ENCODE results near the gene DUSP14.
"Not testable (repeated sequence)": the region's sequence is repeated elsewhere in the genome, so short reads cannot be mapped to it uniquely, and the experiment has no call there.

DUSP14 gene, protein sequence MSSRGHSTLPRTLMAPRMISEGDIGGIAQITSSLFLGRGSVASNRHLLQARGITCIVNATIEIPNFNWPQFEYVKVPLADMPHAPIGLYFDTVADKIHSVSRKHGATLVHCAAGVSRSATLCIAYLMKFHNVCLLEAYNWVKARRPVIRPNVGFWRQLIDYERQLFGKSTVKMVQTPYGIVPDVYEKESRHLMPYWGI

DNA sequence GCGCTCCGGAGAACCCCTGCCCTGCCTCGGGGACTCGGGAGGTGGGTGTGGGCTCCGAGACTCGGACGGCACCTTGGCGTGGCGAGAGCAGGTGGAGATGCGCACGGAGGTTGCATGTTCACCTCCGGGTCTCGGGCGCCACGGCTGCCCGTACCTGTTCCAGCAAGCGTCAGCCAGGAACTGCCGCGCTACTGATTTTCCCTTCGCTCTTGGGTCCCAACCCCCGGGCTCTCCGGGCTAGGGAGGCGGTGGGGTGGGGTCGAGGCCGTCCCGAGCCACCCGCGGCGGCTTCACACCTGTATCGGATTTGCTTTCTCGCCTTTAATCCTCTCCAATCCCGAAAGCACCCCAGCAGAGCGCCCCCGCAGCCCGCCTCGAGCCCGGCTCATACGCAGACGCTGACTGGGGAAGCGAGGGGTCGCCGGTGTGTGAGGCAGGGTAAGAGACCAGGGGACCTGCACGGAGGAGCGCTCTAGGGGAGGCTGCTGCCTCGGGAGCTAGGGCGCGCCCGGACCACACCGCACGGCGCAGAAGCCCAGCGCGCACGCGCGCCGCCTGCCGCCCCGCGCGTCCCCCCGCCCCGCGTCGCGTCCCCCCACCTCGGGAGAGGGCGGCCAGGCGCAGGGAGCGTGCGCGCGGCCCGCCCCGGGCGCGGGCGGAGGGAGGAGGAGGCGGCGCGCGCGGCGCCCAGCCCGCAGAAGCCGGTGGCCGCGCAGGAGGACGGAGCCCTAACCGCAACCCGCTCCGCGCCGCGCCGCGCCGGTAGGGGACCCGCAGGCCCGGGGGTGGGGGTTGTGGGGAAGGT lies at the start of gene DUSP14:
Gene DUSP14, plus strand, starts transcription at position 695 of the 805 bp plus-strand sequence. CDS start 22,382 bp downstream, outside the sequence.
- DNase-seq (ENCODE audit: low read depth in 2 of 2), result peak; percentile 57 to 61

DNA sequence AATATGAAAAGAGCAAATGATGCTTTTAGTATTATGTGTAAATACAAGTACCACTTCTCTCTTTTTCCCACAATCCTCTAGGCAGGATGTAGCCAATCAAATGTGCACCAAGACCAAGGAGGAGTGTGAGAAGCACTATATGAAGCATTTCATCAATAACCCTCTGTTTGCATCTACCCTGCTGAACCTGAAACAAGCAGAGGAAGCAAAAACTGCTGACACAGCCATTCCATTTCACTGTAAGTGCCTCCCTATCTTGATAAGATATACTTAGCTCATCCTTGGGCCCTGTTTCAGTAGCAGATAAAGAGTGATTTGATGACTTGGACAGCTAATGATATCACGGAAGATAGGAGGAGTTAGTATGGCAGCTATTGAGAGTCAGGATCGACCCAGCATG lies 49.3 kb upstream of the DUSP14 start:
- no peak for DNase-seq (ENCODE audit: low read depth in 2 of 2)

DNA sequence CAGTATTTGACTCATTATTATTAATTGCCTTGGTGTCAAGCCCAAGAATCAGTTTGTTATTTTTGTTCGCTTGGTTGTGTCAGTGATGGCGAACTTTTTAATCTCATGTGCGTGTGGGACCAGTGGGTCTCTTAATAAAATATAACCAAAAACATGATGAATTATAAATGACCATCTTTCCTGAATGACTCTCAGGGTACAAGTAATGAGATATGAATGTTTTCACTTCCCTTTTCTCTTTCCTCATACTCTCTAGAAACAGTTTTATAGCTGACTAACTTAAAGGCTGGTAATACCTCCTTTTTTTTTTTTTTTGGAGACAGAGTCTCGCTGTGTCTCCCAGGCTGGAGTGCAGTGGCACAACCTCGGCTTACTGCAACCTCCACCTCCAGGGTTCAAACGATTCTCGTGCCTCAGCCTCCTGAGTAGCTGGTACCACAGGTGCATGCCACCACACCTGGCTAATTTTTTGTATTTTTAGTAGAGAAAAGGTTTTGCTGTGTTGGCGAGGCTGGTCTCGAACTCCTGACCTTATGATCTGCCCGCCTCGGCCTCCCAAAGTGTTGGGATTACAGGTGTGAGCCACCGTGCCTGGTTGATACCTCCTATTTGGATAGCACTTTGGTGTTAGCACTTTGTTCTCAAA lies 48.2 kb upstream of the DUSP14 start:
- DNase-seq (ENCODE audit: low read depth in 2 of 2), result not testable (repeated sequence)

DNA sequence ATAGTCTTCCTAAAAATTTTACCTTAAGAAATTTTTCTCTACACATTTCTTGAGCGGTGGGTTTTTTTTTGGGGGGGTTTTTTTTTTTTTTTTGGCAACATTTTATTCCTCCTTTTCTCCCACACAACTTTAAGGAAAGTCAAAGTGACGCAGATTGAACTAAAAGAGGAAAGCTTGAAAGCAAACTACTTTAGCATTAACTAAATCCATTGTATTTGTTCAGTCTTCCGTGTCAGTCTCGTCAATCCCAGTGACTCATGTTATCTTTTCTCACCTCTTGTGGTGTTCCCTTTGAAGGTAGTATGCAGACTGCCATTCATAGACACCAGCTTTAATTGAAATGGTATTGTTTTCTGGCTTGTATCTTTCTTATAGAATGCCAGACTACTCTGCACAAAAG lies 43.7 kb upstream of the DUSP14 start:
- no peak for DNase-seq (ENCODE audit: low read depth in 2 of 2)

DNA sequence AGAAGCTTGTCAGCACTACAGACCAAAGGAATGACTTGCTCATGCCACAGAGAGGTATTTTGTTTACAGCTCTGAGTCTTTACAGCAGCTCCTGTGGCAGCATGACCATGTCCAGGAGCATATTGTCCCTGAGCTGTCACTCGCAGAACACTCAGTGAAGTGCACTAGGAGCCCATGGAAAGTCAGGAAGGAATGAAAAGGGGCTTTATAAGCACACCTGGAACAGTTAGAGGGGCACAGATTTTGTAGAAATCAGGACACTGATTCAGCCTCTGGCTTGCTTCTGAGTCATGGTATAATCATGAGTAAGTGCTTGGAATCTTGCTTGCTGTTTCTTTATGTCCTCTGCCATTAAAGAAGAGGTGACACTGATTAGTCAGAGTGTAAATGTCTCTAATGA lies 42.0 kb upstream of the DUSP14 start:
- no peak for DNase-seq (ENCODE audit: low read depth in 2 of 2)

DNA sequence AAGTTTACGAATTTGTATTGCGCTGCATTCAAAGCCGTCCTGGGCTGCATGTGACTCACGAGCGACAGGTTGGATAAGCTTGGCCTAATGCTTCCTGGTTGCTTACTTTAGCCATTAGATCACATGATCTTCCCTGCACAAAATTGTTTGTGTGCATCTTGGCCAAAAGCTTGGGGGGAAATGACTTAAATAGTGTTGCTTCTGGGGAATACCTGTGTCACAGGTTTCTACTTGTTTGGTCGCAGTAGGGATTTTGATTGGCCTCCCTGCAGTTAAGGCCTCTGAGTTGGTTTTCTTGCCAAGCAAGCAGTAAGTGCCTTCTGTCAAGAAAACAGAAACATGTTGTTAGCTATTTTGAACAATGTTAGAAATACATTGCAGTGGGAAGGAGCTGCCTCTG lies 39.6 kb upstream of the DUSP14 start:
- no peak for DNase-seq (ENCODE audit: low read depth in 2 of 2)

DNA sequence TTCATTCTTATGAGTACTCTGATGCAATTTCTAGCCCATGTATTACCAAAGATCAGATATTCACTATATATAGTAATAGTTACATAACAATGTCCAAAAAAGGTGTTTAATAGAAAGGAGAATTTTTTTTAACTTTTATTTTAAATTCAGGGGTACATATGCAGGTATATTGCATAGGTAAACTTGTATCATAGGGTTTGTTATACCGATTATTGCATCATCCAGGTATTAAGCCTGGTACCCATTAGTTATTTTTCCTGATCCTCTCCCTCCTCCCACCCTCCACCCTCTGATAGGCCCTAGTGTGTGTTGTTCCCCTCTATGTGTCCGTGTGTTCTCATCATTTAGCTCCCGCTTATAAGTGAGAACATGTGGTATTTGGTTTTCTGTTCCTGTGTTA lies 31.9 kb upstream of the DUSP14 start:
- DNase-seq (ENCODE audit: low read depth in 2 of 2), result not testable (repeated sequence)

DNA sequence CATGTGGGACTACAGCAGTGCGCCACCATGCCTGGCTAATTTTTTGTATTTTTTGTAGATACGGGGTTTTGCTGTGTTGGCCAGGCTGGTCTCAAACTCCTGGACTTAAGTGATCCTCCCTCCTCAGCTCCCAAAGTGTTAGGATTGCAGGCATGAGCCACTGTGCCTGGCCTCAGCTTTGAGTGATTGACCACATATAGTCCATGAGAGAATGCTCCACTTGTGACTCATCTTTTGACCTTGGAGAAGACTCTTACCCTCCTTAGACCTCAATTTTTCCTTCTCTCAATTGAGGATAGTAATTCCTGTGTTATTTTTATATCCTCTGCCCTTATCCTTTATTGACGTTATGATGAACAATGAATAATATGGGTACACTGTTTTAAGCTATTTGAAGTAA lies 30.9 kb upstream of the DUSP14 start:
- DNase-seq (ENCODE audit: low read depth in 2 of 2), result no peak

DNA sequence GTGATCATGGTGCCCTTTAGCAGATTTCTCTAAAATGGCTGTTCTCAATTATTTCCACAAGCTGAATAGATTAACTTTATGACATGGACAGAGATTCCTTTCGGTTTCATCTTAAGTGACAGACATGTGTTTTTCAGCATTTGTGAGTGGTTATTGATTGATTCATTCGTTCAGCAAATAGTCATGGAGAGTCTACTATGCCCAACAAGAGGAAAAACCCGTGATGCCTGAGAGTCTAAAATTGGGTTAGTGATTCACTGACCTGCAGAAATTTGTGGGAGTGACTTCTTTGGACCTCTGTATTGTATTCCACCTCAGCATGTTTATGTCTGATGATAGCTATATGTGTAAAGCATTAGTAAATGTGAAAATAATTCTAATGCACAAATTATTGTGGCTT lies 28.0 kb upstream of the DUSP14 start:
- DNase-seq (ENCODE audit: low read depth in 2 of 2), result no peak

DNA sequence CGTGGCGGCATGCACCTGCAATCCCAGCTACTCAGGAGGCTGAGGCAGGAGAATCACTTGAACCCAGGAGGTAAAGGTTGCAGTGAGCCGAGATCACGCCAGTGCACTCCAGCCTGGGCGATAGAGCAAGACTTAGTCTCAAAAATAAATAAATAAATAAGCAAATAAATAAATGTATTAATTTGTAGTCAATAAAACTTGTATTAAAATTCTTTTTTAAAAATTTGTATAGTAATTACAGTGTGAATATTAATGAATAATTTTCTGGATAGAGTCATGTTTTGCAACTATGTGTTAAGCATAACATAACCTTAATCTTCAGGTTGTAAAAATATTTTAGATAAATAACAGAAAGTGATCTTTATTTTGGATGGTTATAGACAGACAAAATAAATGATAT lies 27.2 kb upstream of the DUSP14 start:
- no peak for DNase-seq (ENCODE audit: low read depth in 2 of 2)

DNA sequence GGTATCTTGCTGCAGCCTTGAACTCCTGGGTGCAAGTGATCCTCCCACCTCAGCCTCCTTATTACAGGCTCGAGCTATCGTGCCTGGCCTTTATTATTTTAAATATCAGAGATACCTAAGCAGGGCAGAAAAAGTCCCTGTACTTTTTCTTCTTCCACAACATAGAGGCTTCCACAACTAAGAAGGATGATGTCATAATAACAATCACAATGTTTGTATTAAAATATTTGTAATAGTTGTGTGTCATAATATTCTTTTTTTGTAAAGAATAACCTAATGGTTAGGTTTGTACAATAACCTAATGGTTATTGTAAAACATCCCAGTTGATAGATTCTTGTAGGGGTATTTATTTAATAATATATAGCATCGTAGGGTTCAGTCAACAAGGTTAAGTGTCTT lies 26.7 kb upstream of the DUSP14 start:
- no peak for DNase-seq (ENCODE audit: low read depth in 2 of 2)

DNA sequence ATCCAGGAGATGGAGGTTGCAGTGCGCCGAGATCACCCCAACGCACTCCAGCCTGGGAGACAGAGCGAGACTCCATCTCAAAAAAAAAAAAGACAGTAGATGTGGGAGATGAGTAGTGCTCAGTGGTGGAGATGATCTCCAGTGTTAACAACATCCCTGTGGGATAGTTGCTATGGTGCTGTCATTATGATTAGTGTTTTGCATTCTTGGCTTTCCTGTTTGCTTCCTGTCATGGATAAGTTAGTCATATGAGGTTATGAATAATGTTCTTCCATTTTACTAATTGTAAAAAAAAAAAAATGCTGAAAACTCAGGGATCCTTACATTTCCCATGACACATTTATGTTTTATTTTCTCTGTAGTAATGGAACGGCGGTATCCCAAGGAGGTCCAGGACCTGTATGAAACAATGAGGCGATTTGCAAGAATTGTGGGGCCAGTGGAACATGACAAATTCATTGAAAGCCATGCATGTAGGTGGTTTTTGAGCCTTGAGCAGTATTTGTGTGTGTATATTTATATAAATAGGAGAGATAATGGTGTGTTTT lies 24.5 kb upstream of the DUSP14 start:
- DNase-seq (ENCODE audit: low read depth in 2 of 2), result no peak

DNA sequence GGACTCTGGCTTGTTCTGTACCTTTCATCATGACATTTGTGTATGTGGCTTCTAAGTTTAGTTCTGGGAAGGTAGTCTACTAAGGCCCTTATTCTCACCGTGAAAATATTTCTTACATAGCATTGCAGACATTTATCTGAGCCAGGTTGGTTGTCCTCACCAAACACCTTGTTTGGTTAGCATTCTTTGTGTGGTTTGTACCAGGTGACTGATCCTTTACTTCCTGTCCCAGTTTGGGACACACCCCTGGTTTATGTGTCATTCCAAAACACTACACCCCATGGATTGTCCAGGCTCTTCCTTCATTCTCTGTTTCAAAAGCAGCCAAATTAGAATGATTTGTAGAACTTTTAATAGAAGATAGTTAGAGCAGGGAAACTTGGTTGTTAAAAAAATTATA lies 23.2 kb upstream of the DUSP14 start:
- no peak for DNase-seq (ENCODE audit: low read depth in 2 of 2)

DNA sequence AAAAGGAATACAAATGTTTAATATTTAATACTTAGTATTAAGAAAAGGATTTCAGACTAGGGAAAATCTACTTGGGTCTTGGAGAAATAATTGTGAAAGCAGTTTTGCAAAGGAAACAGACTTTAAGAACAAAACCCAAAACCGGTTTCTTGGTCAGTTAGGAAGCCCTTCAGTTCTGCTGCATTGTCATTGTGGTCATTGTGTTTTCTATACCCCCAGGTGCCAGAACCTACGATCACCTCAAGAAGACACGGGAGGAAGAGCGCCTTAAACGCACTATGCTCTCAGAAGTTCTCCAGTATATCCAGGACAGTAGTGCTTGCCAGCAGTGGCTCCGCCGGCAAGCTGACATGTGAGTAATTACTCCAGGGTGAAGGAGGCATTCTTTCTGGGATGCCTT lies 19.5 kb upstream of the DUSP14 start:
- DNase-seq (ENCODE audit: low read depth in 2 of 2), result no peak

DNA sequence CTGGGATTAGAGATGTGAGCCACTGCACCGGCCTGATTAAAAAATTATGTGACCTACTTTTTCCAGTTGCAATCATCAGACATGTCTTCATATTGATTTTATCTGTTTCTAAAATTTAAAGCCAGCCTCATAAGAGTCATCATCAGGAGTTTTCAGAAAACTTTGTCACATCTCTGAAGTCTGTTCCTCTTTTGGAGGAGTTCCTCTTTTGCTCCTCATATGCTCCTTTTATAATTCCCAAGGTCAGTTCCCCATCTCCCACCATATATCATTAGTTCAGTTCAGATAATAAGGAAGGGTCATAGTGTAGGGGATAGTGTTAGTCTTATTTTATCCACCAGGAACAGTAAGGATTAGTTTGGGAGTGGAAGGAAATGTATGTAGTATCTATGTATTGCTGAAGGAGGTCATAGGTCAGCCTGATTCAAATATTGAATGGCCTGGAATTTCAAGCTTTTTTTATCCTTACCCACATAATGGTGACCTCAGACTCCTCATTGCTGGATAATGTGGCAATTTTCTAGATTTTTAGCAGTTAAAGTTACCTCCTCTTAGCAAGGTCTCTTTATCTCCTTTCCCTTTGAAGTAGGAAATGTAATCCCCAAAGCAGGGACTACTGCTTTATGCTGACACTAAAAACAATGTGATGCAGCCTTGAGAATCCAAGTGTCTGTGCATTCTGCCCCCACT lies 13.8 kb upstream of the DUSP14 start:
- no peak for DNase-seq (ENCODE audit: low read depth in 2 of 2)

DNA sequence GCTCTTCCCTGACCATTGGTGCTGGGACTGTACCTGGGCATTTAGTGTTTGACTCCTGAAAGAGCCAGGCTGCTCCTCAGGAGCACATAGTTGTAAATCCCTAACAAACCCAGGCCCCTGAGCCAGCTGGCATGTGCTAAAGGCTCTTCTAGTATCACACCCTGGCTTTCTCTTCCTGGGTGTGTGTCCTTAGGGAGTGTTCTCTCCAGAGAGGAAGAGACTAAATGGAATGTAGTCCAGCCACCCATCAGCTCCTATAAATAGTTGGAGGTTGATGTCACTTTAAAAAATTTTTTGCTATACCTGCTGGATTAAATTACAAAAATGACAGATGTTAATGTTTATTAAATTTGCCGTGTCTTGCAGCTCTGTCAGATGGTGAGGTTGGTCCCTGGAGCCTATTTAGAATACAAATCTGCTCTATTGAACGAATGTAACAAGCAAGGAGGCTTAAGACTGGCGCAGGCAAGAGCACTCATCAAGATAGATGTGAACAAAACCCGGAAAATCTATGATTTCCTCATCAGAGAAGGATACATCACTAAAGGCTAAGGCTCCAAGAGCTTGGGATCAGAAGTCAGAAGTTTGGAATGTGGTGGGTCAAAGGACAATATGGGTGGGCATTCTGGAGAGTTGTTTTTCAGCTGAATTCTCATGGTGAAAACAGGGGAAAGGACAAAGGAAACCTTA lies 13.1 kb upstream of the DUSP14 start:
- no peak for DNase-seq (ENCODE audit: low read depth in 2 of 2)

DNA sequence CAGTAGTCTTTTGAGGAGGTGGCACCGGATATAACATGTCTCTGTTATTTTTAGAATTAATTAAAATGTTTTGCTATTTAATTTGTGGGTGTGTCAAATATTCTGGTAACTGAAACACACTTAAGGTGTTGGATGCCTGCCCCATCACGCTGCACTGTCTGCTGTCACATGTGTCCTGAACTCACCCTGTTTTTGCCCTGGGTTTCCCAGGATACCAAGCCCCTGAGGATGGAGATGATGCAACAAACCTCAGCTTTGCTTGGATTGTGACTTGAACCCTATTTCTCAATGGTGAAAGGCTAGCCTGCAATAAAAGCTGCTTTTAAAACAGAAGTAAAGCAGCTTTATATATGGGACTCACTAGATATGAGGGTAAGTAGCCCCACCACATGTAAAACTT lies 11.5 kb upstream of the DUSP14 start:
- DNase-seq (ENCODE audit: low read depth in 2 of 2), result no peak

DNA sequence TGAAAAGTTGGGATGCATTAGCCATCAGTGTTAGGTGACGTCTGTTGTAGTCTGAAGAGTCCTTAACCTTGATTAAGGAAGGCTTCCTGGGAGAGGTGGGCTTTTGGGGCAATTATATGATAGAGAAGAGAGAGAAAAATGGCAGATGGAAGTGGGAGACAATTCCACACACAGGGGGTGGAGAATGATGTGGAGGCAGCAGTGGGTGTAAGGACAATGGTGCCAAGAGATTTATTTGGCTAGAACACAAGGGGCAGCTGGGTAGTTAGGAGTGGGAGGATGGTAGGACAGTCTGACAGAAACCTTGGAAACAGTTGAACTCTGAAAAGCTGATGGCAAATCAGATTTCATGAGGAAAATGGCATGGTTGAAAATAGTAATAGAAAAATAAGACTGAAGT lies 10.7 kb upstream of the DUSP14 start:
- no peak for DNase-seq (ENCODE audit: low read depth in 2 of 2)

DNA sequence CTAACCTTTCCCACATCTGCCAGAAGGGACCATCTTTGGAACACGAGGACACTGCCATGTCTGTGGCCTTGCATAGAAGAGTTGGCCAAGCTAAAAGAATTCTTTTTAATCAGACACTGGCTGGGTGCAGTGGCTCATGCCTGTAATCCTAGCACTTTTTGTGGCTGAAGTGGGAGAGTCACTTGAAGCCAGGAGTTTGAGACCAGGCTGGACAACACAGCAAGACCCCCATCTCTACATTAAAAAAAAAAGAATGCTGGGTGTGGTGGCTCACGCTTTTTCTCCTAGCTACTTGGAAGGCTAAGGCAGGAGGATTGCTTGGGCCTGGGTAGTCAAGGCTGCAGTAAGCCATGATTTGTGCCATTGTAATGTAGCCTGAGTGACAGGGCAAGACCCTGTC lies 9.3 kb upstream of the DUSP14 start:
- no peak for DNase-seq (ENCODE audit: low read depth in 2 of 2)

DNA sequence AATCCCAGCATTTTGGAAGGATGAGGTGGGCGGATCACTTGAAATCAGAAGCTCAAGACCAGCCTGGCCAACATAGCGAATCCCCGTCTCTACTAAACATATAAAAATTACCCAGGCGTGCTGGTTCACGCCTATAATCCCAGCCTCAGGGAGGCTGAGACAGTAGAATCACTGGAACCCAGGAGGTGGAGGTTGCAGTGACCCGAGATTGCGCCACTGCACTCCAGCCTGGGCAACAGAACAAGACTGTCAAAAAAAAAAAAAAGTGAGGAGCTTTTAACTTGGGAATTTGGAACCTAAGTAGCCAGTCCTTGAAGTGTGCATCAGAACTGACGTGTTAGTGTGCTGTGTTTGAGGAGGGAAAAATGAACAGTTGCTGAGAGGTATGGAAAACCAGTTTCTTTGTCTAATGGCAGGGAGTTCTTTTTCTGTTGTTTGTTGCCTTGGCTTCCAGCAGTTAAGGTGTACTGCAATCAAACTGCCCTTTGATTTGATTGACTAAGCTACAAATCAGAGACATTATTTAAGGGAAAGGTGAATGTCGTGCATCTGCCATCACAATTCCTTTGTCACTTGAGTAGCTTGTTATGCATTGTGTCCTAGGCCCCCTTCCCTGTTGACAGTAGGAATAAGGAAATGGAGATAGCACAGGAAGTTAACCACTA lies 8.6 kb upstream of the DUSP14 start:
- DNase-seq (ENCODE audit: low read depth in 2 of 2), result no peak

All from fibroblast of skin of left biceps (primary cell).